ENCODE results near the gene RREB1.

RREB1 gene

GRCh38 chr6:7204726-7205125, 97.0 kb downstream of the RREB1 start:
- Histone ChIP-seq H3K9me3 (ENCODE audit: insufficient read depth, low read length) (no peaks in the 10 kb centered on the region), H3K27me3 (ENCODE audit: low read length) (no peaks in the 10 kb centered on the region), H3K27ac (ENCODE audit: low read depth, low read length) (no peak overlapping the region), H3K9me2 (replicated peaks; ENCODE audit: insufficient read depth, low read length) (no peaks in the 10 kb centered on the region), H3K4me2 (ENCODE audit: low read depth, low read length, poor library complexity, severe bottlenecking) (no peak overlapping the region), H3K79me2 (ENCODE audit: insufficient read depth, low read length) (no peaks in the 10 kb centered on the region), H4K20me1 (ENCODE audit: low read depth, low read length) (no peaks in the 10 kb centered on the region), H3F3A (ENCODE audit: insufficient read depth) (no peaks in the 10 kb centered on the region), H2AFZ (ENCODE audit: low read depth, low read length, severe bottlenecking) (no peak overlapping the region), H3K36me3 (ENCODE audit: low read length) (no peaks in the 10 kb centered on the region), H3K9ac (ENCODE audit: low read length) (no peak overlapping the region), H3K4me3 (ENCODE audit: insufficient read depth, low read length, poor library complexity, severe bottlenecking) (no peak overlapping the region)
- no peak for TF ChIP-seq CTCF (IDR thresholded peaks at IDR 0.05; ENCODE audit: insufficient read depth, low read length, poor library complexity, severe bottlenecking)
- no peak for TF ChIP-seq EZH2phosphoT487 (conservative IDR thresholded peaks at IDR 0.05; ENCODE audit: low read length)

GRCh38 chr6:7207720-7208119, 100.0 kb downstream of the RREB1 start:
- Histone ChIP-seq H3K9ac (ENCODE audit: low read length) (no peak overlapping the region), H3K9me2 (replicated peaks; ENCODE audit: insufficient read depth, low read length) (no peaks in the 10 kb centered on the region), H3K4me3 (ENCODE audit: insufficient read depth, low read length, poor library complexity, severe bottlenecking) (no peak overlapping the region), H3K27ac (ENCODE audit: low read depth, low read length) (no peak overlapping the region), H3F3A (ENCODE audit: insufficient read depth) (no peaks in the 10 kb centered on the region), H3K27me3 (ENCODE audit: low read length) (no peaks in the 10 kb centered on the region), H3K79me2 (ENCODE audit: insufficient read depth, low read length) (no peaks in the 10 kb centered on the region), H3K36me3 (ENCODE audit: low read length) (no peaks in the 10 kb centered on the region), H4K20me1 (ENCODE audit: low read depth, low read length) (no peaks in the 10 kb centered on the region), H3K4me2 (ENCODE audit: low read depth, low read length, poor library complexity, severe bottlenecking) (no peak overlapping the region), H3K9me3 (ENCODE audit: insufficient read depth, low read length) (no peaks in the 10 kb centered on the region), H2AFZ (ENCODE audit: low read depth, low read length, severe bottlenecking) (no peak overlapping the region)
- TF ChIP-seq CTCF (IDR thresholded peaks at IDR 0.05; ENCODE audit: insufficient read depth, low read length, poor library complexity, severe bottlenecking) (no peak), EZH2phosphoT487 (conservative IDR thresholded peaks at IDR 0.05; ENCODE audit: low read length) (no peak)

GRCh38 chr6:7213416-7213815, 105.7 kb downstream of the RREB1 start:
- H3K4me3 ChIP-seq (ENCODE audit: insufficient read depth, low read length, poor library complexity, severe bottlenecking), result no peak overlapping the region
- H3K9me2 ChIP-seq (replicated peaks; ENCODE audit: insufficient read depth, low read length), result no peaks in the 10 kb centered on the region
- no peaks in the 10 kb centered on the region for H3F3A ChIP-seq (ENCODE audit: insufficient read depth)
- H3K4me2 ChIP-seq (ENCODE audit: low read depth, low read length, poor library complexity, severe bottlenecking), result no peak overlapping the region
- H3K27ac ChIP-seq (ENCODE audit: low read depth, low read length), result no peak overlapping the region
- H3K36me3 ChIP-seq (ENCODE audit: low read length), result no peaks in the 10 kb centered on the region
- TF ChIP-seq EZH2phosphoT487 (conservative IDR thresholded peaks at IDR 0.05; ENCODE audit: low read length) (no peak), CTCF (IDR thresholded peaks at IDR 0.05; ENCODE audit: insufficient read depth, low read length, poor library complexity, severe bottlenecking) (no peak)
- no peaks in the 10 kb centered on the region for H3K79me2 ChIP-seq (ENCODE audit: insufficient read depth, low read length)
- H2AFZ ChIP-seq (ENCODE audit: low read depth, low read length, severe bottlenecking), result no peak overlapping the region
- H3K9ac ChIP-seq (ENCODE audit: low read length), result no peak overlapping the region
- H3K27me3 ChIP-seq (ENCODE audit: low read length), result no peaks in the 10 kb centered on the region
- H3K9me3 ChIP-seq (ENCODE audit: insufficient read depth, low read length), result no peaks in the 10 kb centered on the region
- H4K20me1 ChIP-seq (ENCODE audit: low read depth, low read length), result no peaks in the 10 kb centered on the region
